Measurements from ENCODE around the gene HOXA7.

HOXA7 gene

GRCh38 chr7:27156508-27156898 is at the start of gene HOXA7:
TSS of gene HOXA7 (minus strand) at chr7:27156675. CDS start at chr7:27156545, 130 bp downstream.
- no peak for DNase-seq

- no peak for DNase-seq
These were observed 49.1 kb upstream of the HOXA7 start for GRCh38 chr7:27205325-27206280.

GRCh38 chr7:27204851-27205322 is 48.4 kb upstream of the HOXA7 start:
- DNase-seq, result no peak

- no peak for DNase-seq
These were observed 47.6 kb upstream of the HOXA7 start for GRCh38 chr7:27203964-27204594.

DNA sequence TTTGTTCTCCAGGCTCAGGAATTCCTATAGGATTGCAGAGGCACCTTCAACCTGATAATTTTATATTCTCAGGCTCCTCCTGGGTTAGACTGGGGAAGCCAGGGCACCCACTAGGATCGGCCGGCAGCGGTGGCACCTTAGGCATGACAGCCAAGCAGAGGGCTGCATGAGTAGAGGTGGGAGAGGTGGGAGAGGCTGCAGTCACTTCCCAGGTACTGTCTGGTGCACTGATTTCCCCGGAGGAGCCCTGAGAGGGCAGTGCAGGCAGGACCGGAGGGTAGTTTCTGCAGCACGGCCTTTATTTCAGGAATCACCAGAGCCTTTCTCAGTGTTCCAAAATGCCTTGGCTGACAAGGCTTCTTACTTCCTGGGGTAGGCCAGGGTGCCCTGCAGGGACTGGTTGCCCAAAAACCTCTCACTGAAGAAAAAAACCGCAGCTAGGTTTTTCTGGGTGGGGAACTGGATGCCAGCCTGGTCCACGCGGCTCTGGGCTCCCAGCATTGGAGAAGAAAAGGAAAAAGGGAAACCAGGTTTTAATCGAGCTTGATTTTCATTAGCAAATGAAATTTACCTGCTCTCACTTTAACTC is 47.0 kb upstream of the HOXA7 start:
- no peak for DNase-seq

- no peak for DNase-seq
These were observed 46.3 kb upstream of the HOXA7 start for GRCh38 chr7:27202862-27203134.

DNA sequence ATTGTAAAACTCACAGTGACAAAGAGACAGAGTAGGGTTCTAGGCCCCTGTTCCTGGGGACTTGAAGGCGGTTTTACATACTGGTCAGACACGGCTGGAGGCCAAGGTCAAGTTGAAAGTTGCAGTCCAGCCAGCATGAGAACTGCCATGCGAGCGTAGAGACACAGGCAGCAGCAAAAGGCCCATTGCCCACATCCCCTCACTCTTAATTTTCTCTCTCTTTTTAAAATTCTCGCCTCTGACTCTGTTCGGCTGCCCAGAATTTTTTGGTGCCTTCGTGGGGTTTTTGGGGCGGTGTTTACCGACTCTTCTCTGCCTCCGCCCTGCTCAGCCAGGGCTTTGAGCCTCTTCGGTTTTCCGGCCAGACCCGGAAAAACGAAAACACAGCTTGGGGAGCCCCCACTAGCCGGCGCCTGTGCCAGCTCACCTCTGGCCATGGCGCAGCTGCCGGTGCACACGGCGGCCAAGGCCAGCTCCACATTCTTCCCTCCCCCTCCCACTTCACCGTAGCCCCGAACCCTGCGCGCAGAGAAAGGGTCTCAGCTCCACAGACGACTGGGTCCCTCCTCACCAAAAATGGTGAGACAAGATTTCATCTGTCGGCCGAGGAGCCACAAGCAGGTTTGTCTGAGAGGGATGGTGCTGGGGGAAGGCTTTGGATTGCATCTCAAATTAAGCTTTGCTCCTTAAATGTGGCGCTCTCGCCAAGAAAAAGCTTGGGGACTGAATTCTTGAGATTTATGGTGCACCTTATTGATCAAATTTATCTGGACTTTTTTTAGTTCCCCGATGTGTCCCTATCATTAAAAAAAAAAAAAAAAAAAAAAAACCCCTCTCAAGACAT is 45.8 kb upstream of the HOXA7 start:
- no peak for DNase-seq

DNA sequence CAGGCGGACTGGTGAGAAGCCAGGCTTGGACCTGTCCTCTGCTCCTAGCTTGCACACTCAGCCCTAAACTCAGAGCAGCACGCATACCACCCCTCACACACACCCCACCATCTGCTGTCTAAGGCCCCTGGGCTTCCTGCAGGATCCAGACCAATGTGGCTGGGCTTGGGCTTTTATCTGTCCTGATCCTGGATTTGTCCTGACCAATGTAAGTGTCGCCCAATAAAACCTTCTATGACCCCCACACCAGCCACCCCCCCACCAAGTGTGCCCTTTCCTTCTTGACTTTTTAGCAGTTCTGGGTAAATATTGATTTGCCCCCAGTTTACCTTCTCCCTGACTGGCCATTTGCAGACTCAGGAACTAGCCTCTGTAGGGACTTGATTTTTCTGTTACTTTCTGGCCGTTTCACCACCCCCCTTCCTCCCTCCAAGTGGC is 45.1 kb upstream of the HOXA7 start:
- DNase-seq, result no peak

DNA sequence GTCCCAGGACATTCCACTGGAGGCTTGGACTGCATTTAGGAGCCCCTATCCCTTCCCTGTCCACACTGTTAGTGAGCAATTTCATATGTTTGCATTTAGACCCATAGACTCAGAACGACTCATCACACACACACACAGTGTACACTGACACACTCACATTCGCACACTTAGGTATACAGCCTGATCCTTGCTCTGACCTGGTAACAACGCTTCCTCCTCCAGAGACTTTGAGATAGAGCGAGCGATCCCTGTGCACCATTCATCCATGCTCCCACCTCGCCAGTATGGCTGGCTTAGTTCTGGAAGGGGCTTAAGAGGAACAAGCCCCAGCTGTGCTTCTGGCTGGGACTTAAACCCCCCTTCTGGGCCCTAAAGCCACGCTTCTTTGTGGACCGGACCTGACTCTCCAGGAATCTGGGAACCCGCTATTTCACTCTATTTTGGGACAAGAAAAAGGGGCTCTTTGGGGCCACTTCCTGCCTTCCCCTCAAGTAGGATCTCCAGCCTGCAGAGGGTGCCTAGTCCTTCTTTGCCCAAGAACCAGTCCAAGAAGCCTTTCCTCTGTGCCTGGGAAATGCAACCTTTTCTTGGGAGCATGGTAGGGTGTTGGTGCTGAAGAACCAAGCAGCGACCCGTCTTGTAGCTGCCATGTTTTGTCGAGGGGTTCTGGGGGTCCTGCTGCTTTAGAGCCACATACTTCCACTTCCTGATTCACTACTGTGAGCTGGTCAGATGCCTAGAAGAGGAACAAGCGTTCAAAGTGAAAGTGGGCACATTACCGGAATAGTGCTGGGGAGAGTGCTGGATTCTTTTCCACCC is 44.5 kb upstream of the HOXA7 start:
- DNase-seq, result no peak

DNA sequence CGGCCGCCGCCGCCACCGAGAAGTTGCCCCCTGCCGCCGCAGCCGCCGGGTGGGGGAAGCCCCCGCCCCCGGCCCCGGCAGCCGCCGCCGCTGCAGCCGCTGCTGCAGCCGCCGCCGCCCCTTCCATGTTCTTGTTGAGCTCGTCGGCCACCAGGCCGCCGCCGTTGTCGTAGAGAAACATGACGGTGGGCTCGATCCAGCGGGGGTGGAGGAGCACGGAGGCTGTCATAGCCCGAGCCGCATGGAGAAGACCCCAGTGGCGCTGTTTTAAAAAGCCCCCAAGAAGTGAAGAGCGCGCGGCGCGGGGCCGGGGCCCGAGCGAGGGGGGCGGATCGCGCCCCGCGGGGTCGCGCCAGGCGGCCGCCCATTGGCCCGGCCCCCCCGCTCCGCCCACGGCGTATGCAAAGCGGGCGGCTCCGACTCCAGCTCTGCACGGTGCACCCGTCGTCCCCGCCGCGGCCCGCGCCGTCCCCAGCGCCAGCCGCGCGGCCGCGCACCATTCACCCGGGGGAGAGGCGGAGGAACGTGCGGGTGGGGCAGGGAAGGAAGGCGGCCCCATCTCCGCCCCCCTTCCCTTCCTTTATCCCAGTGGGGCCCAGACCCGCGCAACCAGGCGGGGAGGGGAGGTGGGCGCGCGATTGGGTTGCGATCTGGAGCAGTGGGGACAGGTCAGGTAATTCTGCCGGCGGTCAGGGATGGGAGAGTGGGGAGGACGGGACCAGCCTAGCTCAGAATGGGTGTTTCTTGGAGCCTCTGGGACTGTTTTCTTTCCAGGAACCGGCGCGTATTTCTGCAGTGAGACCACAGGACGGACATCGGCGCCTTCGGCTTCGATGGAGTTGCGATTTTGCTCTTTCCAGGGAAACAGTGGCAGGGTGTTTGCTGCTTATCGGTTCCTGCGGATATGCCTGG is 43.6 kb upstream of the HOXA7 start, which contains the start of gene HOXA13:
Gene HOXA13 (minus strand): TSS at position 243 of the 912 bp plus-strand sequence. CDS start 14 bp downstream, at position 229.
- no peak for DNase-seq

- DNase-seq, result no peak
These were observed 42.7 kb upstream of the HOXA7 start for GRCh38 chr7:27198871-27199801.

- no peak for DNase-seq
These were observed 41.8 kb upstream of the HOXA7 start for GRCh38 chr7:27198138-27198841.

GRCh38 chr7:27197137-27198042 is 40.9 kb upstream of the HOXA7 start:
- no peak for DNase-seq

GRCh38 chr7:27196287-27196767 is 39.9 kb upstream of the HOXA7 start:
- DNase-seq, result peak; percentile 46

GRCh38 chr7:27194686-27195379 is 38.4 kb upstream of the HOXA7 start:
- no peak for DNase-seq

- no peak for DNase-seq
These were observed 37.5 kb upstream of the HOXA7 start for GRCh38 chr7:27194002-27194352.

Measured in amniotic stem cell (primary cell).